Lung (tissue), 16 donors: ENCODE data around the gene TMEM225. TPM values are rescaled to one million over a fixed set of nuclear protein-coding genes. Genes with fewer than 3 reads are reported as not detected.

ENCODE experiments used
- ATAC-seq: fragments of 200-7000 bp; cut with Tn5 transposase; one replicate; pipeline ENCODE4 v1.9.1; 2020; ENCODE audit warnings: moderate number of reproducible peaks; ENCODE audit not compliant: insufficient read depth, low FRiP score
- DNase-seq, 3 donors: peaks; one replicate each; pipeline ENCODE4 v3.0.0-alpha.2; 2013 to 2017
- H3K27ac ChIP-seq, 2 donors: one replicate each; pipeline ENCODE4 v1.5.1; 2013; ENCODE audit warnings: mild to moderate bottlenecking in 2 of 2, moderate library complexity in 2 of 2, control low read depth in 1 of 2, inconsistent platforms in 1 of 2, low read depth in 1 of 2, low read length in 1 of 2
- H3K27me3 ChIP-seq, 3 donors: one replicate each; pipeline ENCODE4 v1.5.1; 2013; ENCODE audit warnings: low read length in 2 of 3; ENCODE audit not compliant: control insufficient read depth in 3 of 3, insufficient read depth in 3 of 3
- H3K36me3 ChIP-seq, 4 donors: one replicate each; pipeline ENCODE4 v1.5.1; 2013; ENCODE audit warnings: low read length in 4 of 4, mild to moderate bottlenecking in 1 of 4, moderate library complexity in 1 of 4; ENCODE audit not compliant: control insufficient read depth in 4 of 4, insufficient read depth in 4 of 4
- H3K4me1 ChIP-seq, 5 donors: one replicate each; pipeline ENCODE4 v1.5.1; 2013; ENCODE audit warnings: low read length in 5 of 5, mild to moderate bottlenecking in 2 of 5, moderate library complexity in 1 of 5; ENCODE audit not compliant: control insufficient read depth in 5 of 5, insufficient read depth in 5 of 5
- H3K4me3 ChIP-seq: one replicate; pipeline ENCODE4 v1.5.1; 2013; ENCODE audit warnings: mild to moderate bottlenecking, control low read depth, moderate library complexity
- H3K9ac ChIP-seq, 2 donors: one replicate each; pipeline ENCODE4 v1.5.1; 2013; ENCODE audit warnings: low read length in 2 of 2, control low read depth in 1 of 2; ENCODE audit not compliant: insufficient read depth in 1 of 2
- H3K9me3 ChIP-seq, 4 donors: one replicate each; pipeline ENCODE4 v1.5.1; 2013; ENCODE audit warnings: low read length in 3 of 4, mild to moderate bottlenecking in 1 of 4, moderate library complexity in 1 of 4; ENCODE audit not compliant: control insufficient read depth in 4 of 4, insufficient read depth in 3 of 4
- CTCF ChIP-seq: IDR thresholded peaks from 2 replicates; pipeline ENCODE4 v1.5.1; 2012; ENCODE audit warnings: mild to moderate bottlenecking; ENCODE audit errors: control extremely low read depth, extremely low read depth
- WGBS, 2 donors: extraction: QIAGEN DNeasy Blood & Tissue Kit; methylation state at CpG; one replicate each; pipeline ENCODE4 v1.1.7; 2013; 5-methylcytosine and 5-hydroxymethylcytosine counted together
- long read RNA-seq, 5 donors: transcript quantifications; one replicate each; lab custom pipeline, GENCODE V29; 2026
- polyA plus RNA-seq, 2 donors: library from polyadenylated mRNA; stranded (reverse); fragments of 200-250 nt; gene quantifications; one replicate each; pipeline ENCODE4 v1.2.1, GENCODE V29; 2013
- total RNA-seq, 2 donors: library from RNA; depleted of rRNA in 1 of 2; stranded (reverse); fragments of >200 nt in 1 of 2; gene quantifications; one replicate each; pipeline ENCODE4 v1.2.1, GENCODE V29; 2014 to 2021
- donor health status: control.
- donor health status: control.
- donor health status: Bipolar disorder and iron deficiency.
- donor health status: healthy.
- donor health status: DM: yes; HTN: yes; CAD: no.

Gene TMEM225
- total RNA-seq (not detected), polyA plus RNA-seq (not detected)
- long read RNA-seq, donor 1 = 0 reads
- long read RNA-seq, donor 2 = 0 reads
- long read RNA-seq, donor 3 = 0 reads
- long read RNA-seq, donor 4 = 0 reads
- long read RNA-seq, donor 5 = 0 reads

GRCh38 chr11:123885570-123885969 is at the start of gene TMEM225:
Gene TMEM225 (minus strand): TSS chr11:123885670. CDS start chr11:123885425, 245 bp downstream.
- no peak for ATAC-seq
- Histone ChIP-seq H3K9ac (no peak within 1 kb of the TSS), H3K9me3 (peaks cover 0 to 3% (median under 1%) of the 10 kb centered on the region in 4 donors), H3K36me3 (no peaks in the 10 kb centered on the region), H3K4me3 (no peak within 1 kb of the TSS), H3K27ac (no peak within 1 kb of the TSS), H3K27me3 (no peaks in the 10 kb centered on the region), H3K4me1 (no peaks in the 10 kb centered on the region)
- no peak for TF ChIP-seq CTCF
- DNase-seq = no peak
- 81 to 83% methylated on average over 3 of the region's 3 CpGs for WGBS, 2 donors

GRCh38 chr11:123924027-123924426 is 38.6 kb upstream of the TMEM225 start:
- WGBS, 2 donors = 88 to 91% methylated on average over 1 of the region's 1 CpG
- H3K27me3 ChIP-seq = no peaks in the 10 kb centered on the region
- no peaks in the 10 kb centered on the region for H3K4me1 ChIP-seq
- no peak for ATAC-seq
- H3K4me3 ChIP-seq = no peak overlapping the region
- no peak overlapping the region for H3K27ac ChIP-seq
- no peaks in the 10 kb centered on the region for H3K9me3 ChIP-seq
- no peaks in the 10 kb centered on the region for H3K36me3 ChIP-seq
- no peak for TF ChIP-seq CTCF
- no peak for DNase-seq
- H3K9ac ChIP-seq = no peak overlapping the region

GRCh38 chr11:123920943-123921342 is 35.5 kb upstream of the TMEM225 start:
- Histone ChIP-seq H3K4me1 (no peaks in the 10 kb centered on the region), H3K36me3 (no peaks in the 10 kb centered on the region), H3K9ac (no peak overlapping the region), H3K4me3 (no peak overlapping the region), H3K9me3 (no peaks in the 10 kb centered on the region), H3K27ac (no peak overlapping the region), H3K27me3 (no peaks in the 10 kb centered on the region)
- DNase-seq (no peak), ATAC-seq (no peak)
- WGBS, 2 donors = 82% methylated on average over 3 of the region's 3 CpGs
- TF ChIP-seq CTCF = no peak

- no peaks in the 10 kb centered on the region for H3K27me3 ChIP-seq
- WGBS, 2 donors = 60 to 71% methylated on average over 3 of the region's 3 CpGs
- H3K4me3 ChIP-seq = no peak overlapping the region
- no peaks in the 10 kb centered on the region for H3K36me3 ChIP-seq
- ATAC-seq (no peak), DNase-seq (no peak)
- H3K9ac ChIP-seq = no peak overlapping the region
- no peak overlapping the region for H3K27ac ChIP-seq
- TF ChIP-seq CTCF = no peak
- H3K4me1 ChIP-seq = no peaks in the 10 kb centered on the region
- no peaks in the 10 kb centered on the region for H3K9me3 ChIP-seq
Observed at GRCh38 chr11:123905826-123906225, 20.4 kb upstream of the TMEM225 start.
